GM19455 (cell line): ENCODE results near the gene COL12A1.

Source experiments
- ATAC-seq: cut with Tn5 transposase; IDR thresholded peaks from one replicate; pipeline ENCODE4 v1.9.1; 2021; ENCODE audit not compliant: unreplicated experiment

Gene COL12A1

DNA sequence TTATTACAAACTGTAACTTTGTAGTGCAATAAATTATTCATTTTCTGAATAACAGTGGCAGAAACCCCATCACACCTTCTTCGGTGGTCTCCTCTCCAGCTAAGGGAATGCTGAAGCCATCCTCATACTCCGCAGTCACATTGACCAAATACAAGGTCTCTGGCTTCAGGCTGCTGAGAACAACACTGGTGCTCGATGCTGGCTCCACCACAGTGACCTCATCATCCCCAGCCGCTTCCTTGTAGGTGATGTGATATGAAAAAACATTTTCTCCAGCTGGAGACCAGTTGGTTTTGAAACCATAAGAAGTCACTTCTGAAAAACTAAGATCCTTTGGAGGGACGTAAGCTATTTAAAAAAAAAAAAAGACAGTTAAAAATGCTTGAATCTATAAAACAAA, 25.0 kb downstream of the COL12A1 start:
- ATAC-seq, result no peak

DNA sequence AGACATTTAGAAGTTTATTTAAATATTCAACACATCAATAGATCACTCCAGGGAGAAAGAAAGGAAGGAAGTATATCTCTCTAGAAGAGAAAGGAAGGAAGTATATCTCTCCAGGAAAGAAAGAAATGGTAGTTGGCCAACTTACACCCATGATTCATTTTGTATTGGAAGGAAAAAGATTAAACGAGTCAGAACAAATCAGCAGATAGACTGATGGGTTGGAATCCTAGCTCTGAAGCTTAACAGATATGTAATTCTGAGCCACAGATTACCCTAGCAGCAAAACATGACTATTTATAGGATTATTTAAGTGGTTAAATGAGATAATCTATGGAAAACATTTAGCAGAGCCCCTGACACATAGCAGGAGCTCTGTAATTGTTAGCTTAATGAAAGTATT, 27.1 kb downstream of the COL12A1 start:
- no peak for ATAC-seq

DNA sequence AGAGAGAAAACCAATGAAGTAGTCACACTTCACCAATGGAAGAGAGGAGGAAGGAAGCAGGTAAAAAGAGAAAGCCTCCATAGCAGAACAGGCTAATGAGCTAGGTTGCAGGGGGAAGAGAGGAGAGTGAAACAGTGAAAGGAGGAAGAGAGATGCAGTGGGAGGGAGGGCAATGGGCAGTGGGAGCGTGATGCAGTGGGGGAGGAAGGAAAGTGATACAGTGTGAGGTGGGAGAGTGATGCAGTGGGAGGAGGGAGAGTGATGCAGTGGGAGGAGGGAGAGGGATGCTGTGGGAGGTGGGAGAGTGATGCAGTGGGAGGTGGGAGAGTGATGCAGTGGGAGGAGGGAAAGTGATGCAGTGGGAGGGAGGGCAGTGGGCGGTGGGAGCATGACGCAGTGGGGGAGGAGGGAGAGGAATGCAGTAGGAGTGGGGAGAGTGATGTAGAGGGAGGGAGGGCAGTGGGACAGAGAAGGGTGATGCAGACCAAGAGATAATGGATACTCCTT, 29.7 kb downstream of the COL12A1 start:
- no peak for ATAC-seq

DNA sequence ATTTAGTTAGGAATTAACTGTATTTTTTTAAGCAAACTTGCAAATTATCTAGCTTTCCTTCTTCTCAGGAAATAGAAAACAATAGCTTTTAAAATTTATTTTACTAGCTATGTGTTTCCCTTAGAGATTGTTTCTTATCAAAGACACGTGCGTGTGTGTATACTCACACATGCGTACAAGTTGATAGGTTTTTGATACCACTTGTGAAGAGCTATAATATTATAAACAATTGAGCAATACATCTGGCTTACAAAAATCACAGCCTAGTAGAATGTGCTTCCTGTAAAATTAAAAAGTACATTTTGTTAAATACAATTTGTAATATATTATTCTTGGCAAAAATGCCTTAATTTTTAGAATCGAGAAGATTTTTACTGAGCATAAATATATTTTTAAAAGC, 33.9 kb downstream of the COL12A1 start:
- ATAC-seq, result no peak

DNA sequence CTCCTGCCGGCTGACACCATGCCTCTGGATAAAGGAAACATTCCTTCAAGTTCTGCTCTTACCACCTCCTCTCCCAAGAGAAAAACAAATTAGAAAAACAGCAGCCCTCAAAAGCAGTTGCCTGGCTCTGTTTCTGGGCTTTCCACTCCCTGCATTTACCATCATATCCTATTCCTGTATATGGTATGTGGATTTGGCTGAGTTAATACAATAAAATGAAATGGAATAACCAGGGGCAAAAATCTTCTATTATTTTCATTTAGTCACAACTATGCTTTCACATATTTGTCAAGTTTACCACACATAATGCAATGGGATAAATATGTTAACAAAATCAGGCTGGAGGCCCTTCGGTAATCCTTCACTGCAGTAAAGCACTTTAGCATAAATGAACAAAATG, 34.3 kb downstream of the COL12A1 start:
- ATAC-seq, result no peak

DNA sequence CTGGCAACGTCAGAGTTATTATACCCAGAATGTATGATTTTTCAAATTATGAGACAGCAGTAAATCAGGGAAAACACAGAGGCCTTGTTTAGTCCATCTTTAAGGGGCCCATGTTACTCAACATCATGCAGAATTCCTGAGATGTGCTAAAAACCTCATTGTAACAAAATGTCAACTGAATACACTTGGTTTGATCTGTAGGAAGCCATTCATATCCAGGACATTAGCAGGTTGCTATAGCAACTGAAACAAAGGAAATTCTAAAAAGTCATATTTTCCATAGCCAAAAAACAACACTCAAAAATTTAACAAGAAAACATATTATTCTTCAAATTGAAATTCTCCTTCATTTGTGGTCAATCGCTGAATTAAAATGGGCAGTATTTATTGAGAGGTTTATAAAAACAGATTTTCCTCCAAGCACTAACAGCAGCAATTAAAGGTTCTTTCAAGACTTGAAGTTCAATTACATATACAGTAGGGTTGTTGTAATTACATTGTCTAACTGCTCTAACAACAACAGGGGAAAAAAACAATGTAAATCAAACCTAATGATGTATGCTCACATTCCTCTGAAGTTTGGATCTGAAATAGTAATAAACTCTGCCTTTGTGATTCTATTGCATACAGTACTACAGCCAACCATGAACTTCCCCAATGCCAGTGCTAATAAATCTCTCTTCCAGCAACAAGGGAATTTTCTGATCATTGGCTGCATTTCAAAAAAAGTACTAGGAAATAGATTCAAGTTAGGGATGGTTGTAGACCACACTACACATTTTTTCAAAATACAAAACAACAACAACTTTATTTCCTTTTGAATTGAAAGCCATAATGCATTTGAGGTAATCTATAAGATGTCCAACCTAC, 34.9 kb downstream of the COL12A1 start:
- ATAC-seq, result no peak

DNA sequence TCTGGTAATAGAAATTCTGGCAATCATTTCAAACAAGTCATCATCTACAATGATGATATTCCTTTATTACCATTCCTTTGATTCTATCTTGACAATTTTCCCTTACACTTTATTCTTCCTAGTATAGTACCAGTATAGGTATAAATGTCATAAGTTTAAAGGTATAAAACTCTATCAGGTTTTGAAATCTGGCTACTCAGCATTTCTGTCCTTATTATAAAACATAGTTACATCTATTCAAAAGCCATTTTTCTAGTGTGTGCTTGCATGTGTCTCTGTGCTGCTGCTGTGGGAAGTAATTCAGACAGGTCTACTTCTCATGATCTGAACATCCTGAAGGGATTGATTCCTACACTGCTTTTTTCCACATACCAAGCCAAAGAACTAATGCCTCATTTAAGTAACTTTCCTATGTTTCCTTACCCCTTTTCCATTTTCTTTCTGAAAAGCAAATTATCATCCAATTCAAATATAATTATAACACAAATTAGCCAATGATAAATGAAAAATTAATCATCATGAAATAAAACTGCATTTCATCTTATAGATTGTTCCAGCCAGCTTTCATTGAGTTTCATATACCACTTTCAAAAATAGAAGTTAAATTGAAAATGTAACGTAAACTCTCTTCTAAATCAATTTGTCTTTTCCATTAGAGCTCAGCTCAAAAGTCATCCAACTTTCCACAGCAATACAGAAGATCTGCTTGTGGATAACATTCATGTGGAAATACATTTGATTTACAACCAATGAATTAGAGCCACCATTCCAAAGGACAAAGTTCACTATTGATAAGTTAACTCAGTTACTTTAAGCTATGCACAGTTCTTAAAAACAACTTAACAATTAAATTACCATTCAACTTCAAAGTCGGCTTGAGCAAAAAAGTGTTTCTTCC, 35.9 kb downstream of the COL12A1 start:
- no peak for ATAC-seq

DNA sequence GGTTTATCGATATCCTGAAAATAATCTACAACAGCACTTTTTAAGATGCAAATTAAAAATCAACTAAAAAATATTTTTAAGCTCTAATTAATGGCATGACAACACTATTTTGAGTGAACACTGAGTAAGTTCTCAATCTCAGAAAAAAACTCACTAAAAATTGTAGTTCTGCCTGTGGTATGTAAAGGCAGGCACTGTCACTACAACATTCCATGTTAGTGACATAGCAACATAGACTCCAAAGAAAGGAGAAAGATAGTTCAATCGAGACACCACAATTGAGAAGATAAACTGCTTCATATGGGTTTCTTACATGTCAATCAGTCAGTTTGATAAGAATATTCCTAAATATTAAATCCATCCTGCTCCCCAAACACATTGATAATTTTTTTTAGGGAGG, 38.0 kb downstream of the COL12A1 start:
- ATAC-seq, result no peak

DNA sequence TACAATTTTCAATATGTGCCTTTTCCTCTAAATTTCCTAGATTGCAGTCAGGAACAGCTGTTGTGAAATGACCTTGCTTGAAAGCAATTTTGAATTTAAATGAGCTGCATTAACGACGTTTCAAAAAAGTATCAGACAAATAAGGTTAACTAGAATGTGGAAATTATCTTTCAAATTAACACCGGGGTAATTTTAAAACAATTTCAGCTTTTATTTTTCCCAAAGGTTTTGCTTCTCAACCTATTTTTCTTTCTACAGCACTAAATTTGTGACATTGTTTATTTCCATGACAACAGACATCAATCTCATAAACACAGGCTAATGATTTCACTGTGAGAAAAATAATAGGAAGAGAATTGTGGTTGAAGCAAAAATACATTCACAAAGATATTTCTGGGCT, 38.5 kb downstream of the COL12A1 start:
- no peak for ATAC-seq

DNA sequence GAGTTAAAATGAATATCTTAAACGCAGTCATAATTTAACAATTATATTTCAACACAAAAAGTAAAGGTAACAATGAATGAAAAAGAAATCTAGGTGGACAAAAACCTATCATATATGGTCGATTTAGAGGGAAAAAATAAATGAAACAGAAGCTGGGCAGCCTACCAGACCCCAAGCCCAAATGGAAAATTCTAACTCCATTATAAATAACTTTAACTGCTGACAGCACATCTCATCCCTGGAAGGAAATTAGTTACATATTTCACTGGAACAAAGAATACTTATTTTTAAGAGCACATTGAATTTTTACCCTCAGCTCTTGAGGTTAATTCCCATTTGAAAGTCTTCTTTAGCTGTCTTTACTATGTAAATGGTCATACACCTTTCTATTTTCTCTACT, 39.1 kb downstream of the COL12A1 start:
- ATAC-seq, result no peak

DNA sequence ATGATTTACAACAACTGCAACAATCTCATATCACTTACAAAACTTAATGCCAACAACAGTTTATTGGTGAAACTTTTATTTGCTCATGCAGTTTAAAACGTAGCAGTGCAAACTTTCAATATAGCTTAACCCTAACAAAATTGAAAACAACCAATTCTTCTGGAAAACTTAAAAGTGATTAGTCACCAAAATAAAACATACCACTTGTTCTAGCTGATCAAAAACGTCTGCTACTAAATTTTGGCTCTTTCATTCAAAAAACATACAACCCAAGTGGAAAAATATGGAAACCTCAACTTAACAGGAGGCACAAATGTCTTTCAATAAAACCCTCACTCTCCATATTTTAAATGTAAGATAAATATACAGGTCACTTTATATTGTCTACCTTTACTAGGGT, 39.6 kb downstream of the COL12A1 start:
- ATAC-seq, result no peak

DNA sequence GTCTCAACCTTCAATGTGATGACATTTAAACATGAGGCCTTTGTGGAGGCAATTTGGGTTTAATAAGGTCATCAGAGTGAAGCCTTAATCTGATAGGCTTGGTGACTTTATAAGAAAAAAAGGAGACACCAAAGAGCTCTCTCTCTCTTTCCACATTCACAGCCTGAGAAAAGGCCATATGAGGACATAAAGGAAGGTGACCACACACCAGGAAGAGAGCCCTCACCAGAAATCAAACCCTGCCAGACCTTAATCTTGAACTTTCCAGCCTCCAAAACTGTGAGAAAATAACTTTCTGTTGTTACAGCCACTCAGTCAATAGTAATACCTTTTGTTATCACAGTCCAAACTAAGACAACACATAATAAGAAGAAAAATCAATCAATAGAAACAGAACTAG, 47.7 kb downstream of the COL12A1 start:
- ATAC-seq, result no peak

DNA sequence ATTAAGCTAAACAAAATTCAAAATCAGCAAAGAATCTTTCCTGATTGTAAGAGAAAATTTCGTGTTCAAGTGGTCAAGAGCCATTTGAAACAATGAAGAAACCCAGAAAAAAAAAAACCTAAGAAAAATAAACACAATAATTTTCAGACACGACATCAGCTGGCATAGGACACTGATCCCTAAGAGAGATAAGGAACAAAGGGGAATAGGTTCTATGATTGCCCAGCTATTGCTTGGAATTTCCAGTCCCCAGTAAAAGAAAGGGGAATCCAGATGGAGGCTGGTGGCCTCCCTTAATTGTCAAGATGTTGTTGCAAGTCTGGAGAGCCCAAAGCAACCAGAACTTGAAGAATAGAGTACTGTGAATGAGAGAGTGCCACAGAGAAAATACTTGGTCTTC, 48.5 kb downstream of the COL12A1 start:
- no peak for ATAC-seq

DNA sequence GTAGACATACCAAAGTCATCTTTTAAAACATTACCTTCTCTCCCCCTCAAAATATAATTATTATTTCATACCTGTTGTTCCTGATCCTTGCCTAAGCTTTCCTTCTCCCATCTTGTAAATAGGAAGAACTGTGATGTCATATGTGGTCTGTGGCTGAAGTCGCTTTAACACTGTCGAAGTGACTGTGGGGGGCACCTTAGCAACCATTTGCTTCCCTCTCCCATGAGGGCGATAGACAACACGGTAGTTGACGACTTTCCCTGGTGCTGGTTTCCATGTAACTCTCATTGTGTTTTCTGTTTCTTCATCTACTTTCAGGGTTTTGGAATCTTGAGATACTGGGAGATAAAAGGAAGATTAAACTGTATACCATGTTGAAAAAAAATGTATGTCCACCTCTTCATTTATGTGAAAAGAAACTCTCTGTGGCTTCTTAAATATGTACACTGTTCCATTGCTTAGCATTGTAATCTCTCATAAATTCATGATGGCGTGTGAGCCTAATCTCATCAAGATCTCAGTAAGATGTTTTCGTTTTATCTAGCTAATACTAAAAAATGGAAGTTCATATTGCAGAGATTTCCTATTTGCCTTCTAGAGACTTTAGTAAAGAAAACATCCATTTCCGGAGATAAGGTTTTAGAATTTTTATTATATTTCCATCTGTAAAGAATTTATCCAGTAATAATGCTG, 49.5 kb downstream of the COL12A1 start:
- no peak for ATAC-seq

DNA sequence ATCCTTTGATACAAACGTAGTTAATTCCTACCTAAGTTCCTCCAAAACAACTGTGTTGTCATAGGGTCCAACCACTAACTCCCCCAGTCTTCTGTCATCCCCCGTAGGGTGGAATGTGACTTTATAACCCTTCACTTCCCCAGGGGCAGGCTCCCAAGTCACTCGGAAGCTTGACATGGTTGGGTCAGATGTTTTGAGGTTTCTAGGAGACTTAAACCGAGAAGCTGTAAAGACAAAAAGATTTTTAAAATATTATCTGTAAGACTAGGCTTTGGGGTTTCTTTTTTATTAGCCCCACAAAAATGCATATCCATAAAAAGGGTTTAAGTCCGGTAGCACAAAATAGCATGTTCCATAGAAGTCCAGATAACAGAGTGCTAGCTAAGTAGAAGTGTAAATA, 50.2 kb downstream of the COL12A1 start:
- ATAC-seq, result no peak

DNA sequence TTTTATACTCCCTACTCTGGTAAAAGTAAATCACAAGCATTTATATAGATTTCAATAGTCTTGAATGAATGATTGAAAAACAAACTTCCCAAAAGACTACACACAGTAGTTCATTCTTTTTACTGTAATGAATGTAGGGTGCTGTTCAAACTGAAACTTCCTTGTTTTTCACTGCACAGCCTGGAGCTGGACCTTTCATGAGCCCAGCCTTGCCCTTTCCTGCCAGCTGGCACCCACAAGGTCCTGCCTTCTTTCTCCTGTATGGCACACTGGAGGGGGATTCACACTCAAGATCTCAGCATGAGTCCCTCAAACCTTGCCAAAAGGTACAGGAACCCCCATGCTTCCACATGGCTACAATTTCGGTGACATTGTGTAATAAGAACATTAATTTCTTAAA, 50.9 kb downstream of the COL12A1 start:
- no peak for ATAC-seq

DNA sequence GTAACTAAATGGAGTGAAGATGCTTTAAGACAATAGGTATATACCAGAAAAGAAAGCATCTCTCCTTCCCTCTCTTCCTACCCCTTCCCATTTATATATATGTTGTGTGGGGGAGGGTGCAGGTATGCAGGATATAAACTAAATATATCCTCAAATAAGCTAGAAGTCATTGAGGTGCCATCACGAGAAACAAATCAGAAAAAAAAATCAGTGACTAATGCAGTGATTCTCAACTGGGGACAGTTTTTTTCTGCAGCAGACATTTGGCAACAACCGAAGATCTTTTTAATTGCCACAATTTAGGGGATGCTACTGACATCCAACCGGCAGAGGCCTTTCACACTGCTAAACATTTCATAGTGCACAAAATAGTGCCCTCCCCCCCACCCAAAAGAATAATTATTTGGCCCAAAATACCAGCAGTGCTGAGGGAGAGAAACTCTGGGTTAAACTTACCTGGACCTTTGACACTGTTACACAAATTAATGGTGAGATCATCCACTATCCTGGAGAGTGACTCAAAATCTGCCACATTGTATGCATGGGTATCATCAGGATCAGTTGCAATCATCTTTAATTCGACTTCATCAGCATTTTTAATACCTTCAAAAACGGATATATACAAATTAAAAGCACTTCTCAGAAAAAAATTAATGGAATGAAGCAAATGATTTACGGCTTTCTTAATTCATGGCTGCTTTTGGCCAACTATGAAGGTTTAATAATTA, 55.0 kb downstream of the COL12A1 start:
- ATAC-seq, result no peak

DNA sequence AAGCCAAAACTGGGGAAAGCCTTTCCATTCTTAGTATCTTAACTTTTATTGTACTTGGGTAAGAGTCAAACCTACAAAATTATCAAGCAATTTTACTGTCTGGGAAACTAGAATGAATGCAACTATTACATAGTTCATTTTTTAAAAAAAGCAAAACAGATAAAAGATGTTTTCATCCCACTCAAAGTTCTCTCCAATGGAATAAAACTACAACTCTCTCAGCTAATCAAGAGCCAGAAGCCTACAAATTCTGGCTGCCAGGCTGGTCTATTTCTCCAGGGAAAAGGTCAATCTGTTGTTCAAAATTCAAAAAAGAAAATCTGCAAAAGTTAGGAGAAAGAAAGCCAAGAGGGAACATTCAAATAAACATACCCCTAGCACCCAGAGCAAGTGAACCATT, 56.2 kb downstream of the COL12A1 start:
- ATAC-seq, result no peak

DNA sequence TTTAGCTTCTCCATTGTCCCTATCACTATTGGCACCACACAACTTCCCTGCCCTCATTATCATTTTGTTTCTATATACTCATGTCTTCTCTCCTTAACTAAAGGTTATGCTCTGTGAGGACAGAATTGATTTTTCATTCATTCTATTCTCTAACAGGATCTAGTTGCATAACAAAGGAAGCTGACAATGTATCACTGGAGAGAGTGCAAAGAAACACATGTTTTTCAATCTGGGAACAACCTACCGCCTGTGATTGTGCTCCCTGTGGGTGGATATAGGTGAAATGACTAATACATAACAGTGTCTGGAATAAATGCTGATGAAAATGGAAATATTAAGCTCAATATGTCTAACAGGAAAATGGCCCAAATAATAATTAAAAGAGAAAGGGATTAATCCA, 56.6 kb downstream of the COL12A1 start:
- no peak for ATAC-seq

DNA sequence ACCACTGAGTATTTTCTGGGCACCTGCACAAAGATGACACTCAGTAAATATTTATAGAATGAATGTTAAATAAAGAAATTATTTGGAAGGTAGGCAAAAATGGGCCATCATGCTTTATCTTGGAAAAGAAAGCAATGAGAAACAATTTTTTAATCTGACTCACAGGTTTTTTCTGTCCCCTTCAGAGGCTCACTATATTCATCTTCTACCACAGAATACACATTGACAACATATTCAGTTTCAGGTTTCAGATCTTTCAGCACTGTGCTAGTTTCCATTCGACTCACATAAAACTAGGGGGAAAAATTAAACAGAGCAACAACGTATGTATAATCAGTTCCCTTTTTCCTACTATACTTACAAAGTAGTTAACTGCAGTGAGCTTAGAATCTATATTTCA, 58.3 kb downstream of the COL12A1 start:
- peak; percentile 91 for ATAC-seq

DNA sequence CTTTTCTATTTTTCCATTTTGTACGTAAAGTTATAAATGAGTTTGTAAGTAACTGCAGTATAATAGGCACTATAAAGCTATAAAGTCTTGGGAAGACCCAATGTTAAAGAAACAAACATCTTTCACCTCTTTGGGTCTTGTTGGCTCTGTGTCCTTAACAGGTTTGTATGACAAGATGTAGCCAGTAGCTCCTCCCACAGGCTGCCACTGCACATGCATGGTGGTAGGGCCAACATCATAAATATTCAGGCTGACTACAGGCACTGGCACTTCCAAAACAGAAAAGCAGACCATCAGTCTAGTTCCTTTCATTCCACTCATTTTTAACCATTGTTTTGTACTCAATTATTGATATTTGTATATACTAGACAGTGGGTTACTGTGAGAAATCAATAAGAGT, 59.9 kb downstream of the COL12A1 start:
- no peak for ATAC-seq
